Activated T-helper 17 cell treated with anti-CD3 and anti-CD28 coated beads, Interleukin-2, amount 50 U/mL, for 72 hours (primary cell): ENCODE results near the gene INPP5D. TPM values are rescaled to one million over a fixed set of nuclear protein-coding genes. Genes with fewer than 3 reads are reported as not detected.

ENCODE experiments used
- ATAC-seq: fragments of 150-1000 bp; cut with Tn5 transposase; replicated peaks from 2 replicates; pipeline ENCODE4 v1.10.0; 2021; ENCODE audit warnings: mild to moderate bottlenecking, moderate library complexity
- H3K27ac Mint-ChIP-seq: one replicate; pipeline ENCODE4 v1.8.0; 2022; ENCODE audit warnings: mixed read lengths
- H3K27me3 Mint-ChIP-seq: one replicate; pipeline ENCODE4 v1.8.0; 2022; ENCODE audit warnings: mixed read lengths
- H3K36me3 Mint-ChIP-seq: one replicate; pipeline ENCODE4 v1.8.0; 2022; ENCODE audit warnings: low read depth, mild to moderate bottlenecking, mixed read lengths
- H3K4me1 Mint-ChIP-seq: one replicate; pipeline ENCODE4 v1.8.0; 2022; ENCODE audit warnings: mixed read lengths
- H3K4me3 Mint-ChIP-seq: one replicate; pipeline ENCODE4 v1.8.0; 2022; ENCODE audit warnings: mild to moderate bottlenecking, mixed read lengths
- H3K9me3 Mint-ChIP-seq: one replicate; pipeline ENCODE4 v1.8.0; 2022; ENCODE audit warnings: mixed read lengths
- total RNA-seq, 2 donors: library from RNA; stranded (reverse); gene quantifications; one replicate each; pipeline ENCODE4 v1.2.3, GENCODE V29; 2022

INPP5D gene
- total RNA-seq, 2 donors from 2014 or later = 81.6 to 89.8 TPM

GRCh38 chr2:233252227-233252626 lies 192.1 kb downstream of the INPP5D start:
- peak overlapping the region; percentile 86 for H3K4me3 Mint-ChIP-seq
- no peak for ATAC-seq
- peaks cover 39% of the 10 kb centered on the region for H3K36me3 Mint-ChIP-seq
- peak overlapping the region; percentile 93 for H3K27ac Mint-ChIP-seq
- H3K4me1 Mint-ChIP-seq = peaks cover 43% of the 10 kb centered on the region
- H3K9me3 Mint-ChIP-seq = no peaks in the 10 kb centered on the region
- no peaks in the 10 kb centered on the region for H3K27me3 Mint-ChIP-seq

- no peaks in the 10 kb centered on the region for H3K9me3 Mint-ChIP-seq
- peak overlapping the region; percentile 38 for H3K4me3 Mint-ChIP-seq
- no peaks in the 10 kb centered on the region for H3K27me3 Mint-ChIP-seq
- peaks cover 69% of the 10 kb centered on the region for H3K36me3 Mint-ChIP-seq
- peaks cover 38% of the 10 kb centered on the region for H3K4me1 Mint-ChIP-seq
- peak overlapping the region; percentile 73 for H3K27ac Mint-ChIP-seq
- no peak for ATAC-seq
Measured at GRCh38 chr2:233255151-233255550, 195.0 kb downstream of the INPP5D start.

GRCh38 chr2:233256048-233256447 lies 195.9 kb downstream of the INPP5D start:
- no peaks in the 10 kb centered on the region for H3K27me3 Mint-ChIP-seq
- no peak overlapping the region for H3K4me3 Mint-ChIP-seq
- H3K36me3 Mint-ChIP-seq = peaks cover 78% of the 10 kb centered on the region
- H3K27ac Mint-ChIP-seq = peak overlapping the region; percentile 73
- peaks cover 30% of the 10 kb centered on the region for H3K4me1 Mint-ChIP-seq
- H3K9me3 Mint-ChIP-seq = no peaks in the 10 kb centered on the region
- ATAC-seq = no peak

Other genes starting within 250 kb of the INPP5D start
- 1 to 10 TPM; 2.0 to 3.1 TPM for gene SNORC, start 190.1 kb upstream of the INPP5D start, total RNA-seq
- 1 to 10 TPM in 1 of 2 donors, not detected in 1; 1.0 TPM for gene NGEF, start 47.1 kb upstream of the INPP5D start, total RNA-seq
- not detected for gene NEU2, start 27.7 kb upstream of the INPP5D start, total RNA-seq
- 10 to 100 TPM; 24.5 to 34.1 TPM for gene ATG16L1, start 191.3 kb downstream of the INPP5D start, total RNA-seq
- gene SAG, start 247.5 kb downstream of the INPP5D start, total RNA-seq = 1 to 10 TPM in 1 of 2 donors, under 1 TPM in 1; 0.04 to 1.7 TPM